Neural progenitor cell (in vitro differentiated cells): ENCODE results near the gene FCMR. TPM values are rescaled to one million over a fixed set of nuclear protein-coding genes. Genes with fewer than 3 reads are reported as not detected.

Experiments
- DNase-seq: peaks from one replicate; pipeline ENCODE4 v3.0.0-alpha.2; 2016; ENCODE audit warnings: low spot score
- H2AFZ ChIP-seq: fragments of 200-600 bp; sonication (generic); replicated peaks from 2 replicates; pipeline ENCODE4 v1.6.1; 2016; ENCODE audit warnings: antibody characterized with exemption
- H3F3A ChIP-seq: fragments of 200-600 bp; sonication (generic); 2 replicates; pipeline ENCODE4 v1.6.1; 2016; ENCODE audit warnings: antibody characterized with exemption, low read depth
- H3K27ac ChIP-seq: fragments of 200-600 bp; sonication (generic); 2 replicates; pipeline ENCODE4 v1.5.1; 2016; ENCODE audit warnings: mild to moderate bottlenecking
- H3K27me3 ChIP-seq: fragments of 200-600 bp; sonication (generic); 2 replicates; pipeline ENCODE4 v1.6.1; 2016; ENCODE audit warnings: mild to moderate bottlenecking, moderate library complexity
- H3K36me3 ChIP-seq: fragments of 200-600 bp; sonication (generic); 2 replicates; pipeline ENCODE4 v1.5.1; 2016
- H3K4me1 ChIP-seq: fragments of 200-600 bp; sonication (generic); 2 replicates; pipeline ENCODE4 v1.6.1; 2016; ENCODE audit warnings: mixed run types
- H3K4me2 ChIP-seq: fragments of 200-600 bp; sonication (generic); 2 replicates; pipeline ENCODE4 v1.6.1; 2016
- H3K4me3 ChIP-seq: fragments of 200-600 bp; sonication (generic); 2 replicates; pipeline ENCODE4 v1.5.1; 2016
- H3K79me2 ChIP-seq: fragments of 200-600 bp; sonication (generic); 2 replicates; pipeline ENCODE4 v1.6.1; 2016; ENCODE audit warnings: low read depth
- H3K9ac ChIP-seq: fragments of 200-600 bp; sonication (generic); 2 replicates; pipeline ENCODE4 v1.6.1; 2016
- H3K9me3 ChIP-seq: fragments of 200-600 bp; sonication (generic); 2 replicates; pipeline ENCODE4 v1.5.1; 2016; ENCODE audit warnings: low read depth
- H4K20me1 ChIP-seq: fragments of 200-600 bp; sonication (generic); 2 replicates; pipeline ENCODE4 v1.6.1; 2016; ENCODE audit warnings: low read depth
- H3K27ac Mint-ChIP-seq: 3 replicates; pipeline ENCODE4 v1.8.0; 2021; ENCODE audit warnings: mixed read lengths
- H3K27me3 Mint-ChIP-seq: 2 replicates; pipeline ENCODE4 v1.8.0; 2022; ENCODE audit warnings: low read depth, mild to moderate bottlenecking, inconsistent platforms, moderate library complexity, mixed read lengths; ENCODE audit not compliant: insufficient read depth
- H3K36me3 Mint-ChIP-seq: 3 replicates; pipeline ENCODE4 v1.8.0; 2021; ENCODE audit warnings: mixed read lengths
- H3K4me1 Mint-ChIP-seq: 3 replicates; pipeline ENCODE4 v1.8.0; 2021; ENCODE audit warnings: mixed read lengths
- H3K4me3 Mint-ChIP-seq: 3 replicates; pipeline ENCODE4 v1.8.0; 2021; ENCODE audit warnings: mild to moderate bottlenecking, moderate library complexity, mixed read lengths
- H3K9me3 Mint-ChIP-seq: 3 replicates; pipeline ENCODE4 v1.8.0; 2020; ENCODE audit warnings: mixed read lengths
- CTCF ChIP-seq: fragments of 200-600 bp; sonication (generic); IDR thresholded peaks from 2 replicates; pipeline ENCODE4 v1.5.1; 2017; ENCODE audit warnings: antibody characterized with exemption, mild to moderate bottlenecking
- EZH2 ChIP-seq: fragments of 200-600 bp; sonication (generic); IDR thresholded peaks from 2 replicates; pipeline ENCODE4 v1.6.1; 2017; ENCODE audit warnings: antibody characterized with exemption, mild to moderate bottlenecking, moderate library complexity
- EZH2phosphoT487 ChIP-seq: fragments of 200-600 bp; sonication (generic); IDR thresholded peaks from 2 replicates; pipeline ENCODE4 v1.6.1; 2017; ENCODE audit warnings: antibody characterized with exemption
- total RNA-seq: library from RNA; depleted of rRNA; stranded (reverse); fragments of >200 nt; gene quantifications from 2 replicates; pipeline ENCODE4 v1.2.3, GENCODE V29; 2015; ENCODE audit warnings: low replicate concordance

FCMR gene
- total RNA-seq, 1 donor from 2014 or later: not detected

GRCh38 chr1:206868264-206868663 lies 53.5 kb downstream of the FCMR start:
- Mint-ChIP-seq H3K36me3 (no peaks in the 10 kb centered on the region), H3K27ac (no peak overlapping the region), H3K4me1 (no peaks in the 10 kb centered on the region), H3K4me3 (no peak overlapping the region), H3K27me3 (peaks cover 3% of the 10 kb centered on the region), H3K9me3 (no peaks in the 10 kb centered on the region)
- Histone ChIP-seq H3K4me1 (no peaks in the 10 kb centered on the region), H3K27ac (no peak overlapping the region), H3K36me3 (no peaks in the 10 kb centered on the region), H3K9ac (no peak overlapping the region), H4K20me1 (no peaks in the 10 kb centered on the region), H3K79me2 (no peaks in the 10 kb centered on the region), H3K4me3 (no peak overlapping the region), H3K9me3 (no peaks in the 10 kb centered on the region), H3F3A (no peaks in the 10 kb centered on the region), H3K27me3 (no peaks in the 10 kb centered on the region), H2AFZ (no peak overlapping the region), H3K4me2 (no peak overlapping the region)
- no peak for TF ChIP-seq EZH2phosphoT487
- TF ChIP-seq CTCF: no peak
- TF ChIP-seq EZH2: no peak
- DNase-seq: no peak

GRCh38 chr1:206867716-206868115 lies 54.0 kb downstream of the FCMR start:
- Histone ChIP-seq H3K9me3 (no peaks in the 10 kb centered on the region), H3K4me1 (no peaks in the 10 kb centered on the region), H3K79me2 (no peaks in the 10 kb centered on the region), H2AFZ (no peak overlapping the region), H3K27me3 (no peaks in the 10 kb centered on the region), H3K4me3 (no peak overlapping the region), H3K27ac (no peak overlapping the region), H3K9ac (no peak overlapping the region), H3K36me3 (no peaks in the 10 kb centered on the region), H4K20me1 (no peaks in the 10 kb centered on the region), H3F3A (no peaks in the 10 kb centered on the region), H3K4me2 (no peak overlapping the region)
- Mint-ChIP-seq H3K9me3 (no peaks in the 10 kb centered on the region), H3K36me3 (no peaks in the 10 kb centered on the region), H3K4me3 (no peak overlapping the region), H3K4me1 (no peaks in the 10 kb centered on the region), H3K27ac (no peak overlapping the region), H3K27me3 (peaks cover 8% of the 10 kb centered on the region)
- DNase-seq: no peak
- no peak for TF ChIP-seq EZH2phosphoT487
- no peak for TF ChIP-seq EZH2
- no peak for TF ChIP-seq CTCF

DNA sequence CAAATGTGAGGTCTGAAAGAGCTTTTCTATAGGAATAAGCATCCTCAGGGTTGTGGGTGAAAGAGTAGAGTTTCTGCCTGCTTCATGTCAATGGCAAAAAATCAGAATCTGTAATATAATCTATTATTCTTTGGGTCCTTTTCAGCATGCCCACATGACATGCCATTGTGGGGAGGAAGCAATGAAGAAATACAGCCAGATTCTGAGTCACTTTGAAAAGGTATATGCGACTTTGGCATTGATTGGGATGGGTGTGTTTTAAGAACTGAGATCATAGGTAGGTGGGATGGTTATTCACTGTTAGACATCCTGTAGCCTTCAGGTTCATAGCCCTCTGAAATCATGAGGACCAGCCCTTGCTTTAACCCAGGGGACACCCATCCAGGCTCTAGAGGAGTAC lies 54.5 kb downstream of the FCMR start:
- TF ChIP-seq EZH2phosphoT487 (no peak), CTCF (no peak), EZH2 (no peak)
- no peaks in the 10 kb centered on the region for H3K36me3 Mint-ChIP-seq
- Histone ChIP-seq H3K4me3 (no peak overlapping the region), H3K36me3 (no peaks in the 10 kb centered on the region), H3K4me2 (no peak overlapping the region), H3K9ac (no peak overlapping the region), H3K9me3 (no peaks in the 10 kb centered on the region), H2AFZ (no peak overlapping the region), H3K79me2 (no peaks in the 10 kb centered on the region), H4K20me1 (no peaks in the 10 kb centered on the region), H3K27me3 (no peaks in the 10 kb centered on the region), H3K27ac (no peak overlapping the region), H3K4me1 (no peaks in the 10 kb centered on the region), H3F3A (no peaks in the 10 kb centered on the region)
- H3K9me3 Mint-ChIP-seq: no peaks in the 10 kb centered on the region
- no peak overlapping the region for H3K27ac Mint-ChIP-seq
- no peak overlapping the region for H3K4me3 Mint-ChIP-seq
- no peaks in the 10 kb centered on the region for H3K4me1 Mint-ChIP-seq
- H3K27me3 Mint-ChIP-seq: peaks cover 8% of the 10 kb centered on the region
- no peak for DNase-seq
